HG03442 (cell line): Measurements from ENCODE around the gene FRMD1.

Source experiments
- ATAC-seq: cut with Tn5 transposase; IDR thresholded peaks from one replicate; pipeline ENCODE4 v1.9.1; 2021; ENCODE audit warnings: mild to moderate bottlenecking, moderate library complexity; ENCODE audit not compliant: unreplicated experiment

The FRMD1 gene

DNA sequence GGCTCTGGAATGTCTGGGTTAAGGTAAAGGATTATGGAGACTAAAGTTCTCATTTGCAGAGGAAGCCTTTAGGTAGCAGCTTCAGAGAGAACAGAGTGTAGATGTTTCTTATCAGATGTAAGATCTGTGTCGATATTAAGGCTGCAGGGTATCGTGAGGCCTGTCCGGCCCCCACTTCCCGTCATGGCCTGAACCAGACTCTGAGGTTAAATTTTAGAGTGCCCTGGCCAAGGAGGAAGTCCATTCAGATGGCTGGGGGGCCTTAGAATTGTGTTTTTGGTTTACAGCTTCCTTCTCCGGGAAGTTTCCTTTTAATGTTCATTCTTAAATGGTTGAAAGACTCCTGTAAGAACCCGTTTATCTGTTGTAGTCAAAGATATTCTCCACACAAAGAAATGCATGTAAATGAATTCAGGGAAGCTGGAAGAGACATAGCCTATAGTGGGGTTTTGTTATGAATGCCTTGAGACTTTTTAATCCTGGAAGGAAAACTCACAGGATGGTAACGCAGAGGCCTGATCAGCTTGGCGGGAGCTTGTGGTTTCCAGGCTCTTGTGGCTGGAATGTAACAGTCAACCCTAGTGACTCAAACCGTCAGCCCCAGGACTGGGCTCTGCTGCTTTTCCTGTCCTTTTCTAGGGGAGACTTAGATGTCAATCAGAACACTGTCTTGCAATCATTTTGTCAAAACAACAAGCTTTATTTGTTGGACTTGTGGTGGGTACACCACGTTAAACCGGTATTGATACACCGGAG, 46.8 kb downstream of the FRMD1 start:
- no peak for ATAC-seq

DNA sequence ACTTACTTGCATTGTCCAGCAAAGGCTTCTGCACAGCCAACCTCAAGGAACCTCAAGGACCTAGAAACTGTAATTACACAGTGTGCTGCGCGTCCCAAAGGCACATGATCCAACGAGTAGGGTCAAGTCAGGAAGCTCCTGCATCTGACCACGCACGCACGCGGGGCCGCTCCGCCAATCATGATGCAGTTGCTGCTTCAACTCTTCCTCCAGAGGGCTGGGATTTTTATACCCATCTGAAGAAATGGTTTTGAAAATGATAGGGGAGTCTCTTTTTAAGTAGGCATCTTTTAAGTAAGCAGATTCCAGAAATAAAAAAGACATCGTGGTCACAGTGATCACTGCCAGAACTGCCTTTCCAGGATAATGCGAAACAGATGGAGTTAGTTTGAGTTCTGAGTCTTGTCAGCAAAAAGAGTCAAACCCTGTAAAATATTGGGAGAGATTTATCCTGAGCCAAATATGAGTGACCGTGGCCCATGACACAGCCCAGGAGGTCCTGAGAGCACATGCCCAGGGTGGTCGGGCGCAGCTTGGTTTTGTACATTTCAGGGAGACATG, 47.5 kb downstream of the FRMD1 start:
- no peak for ATAC-seq

DNA sequence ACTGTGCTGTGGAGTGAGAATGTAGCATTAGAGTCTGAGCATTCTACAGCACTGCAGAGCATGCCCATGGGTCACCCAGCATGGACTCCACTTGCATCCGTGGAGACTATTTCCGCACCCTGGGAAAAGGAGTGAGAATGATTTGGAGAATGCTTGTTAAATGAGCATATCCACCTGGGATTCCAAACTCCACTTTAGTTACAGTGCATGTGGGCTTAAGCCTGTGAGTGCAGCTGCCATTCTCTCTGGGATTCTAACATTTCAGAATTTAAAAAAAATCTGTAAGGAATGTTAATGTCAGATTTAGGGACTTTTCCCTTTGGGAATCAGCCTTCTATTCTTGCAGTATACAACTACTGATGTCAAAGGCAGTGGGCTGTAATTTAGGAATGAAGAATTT, 48.1 kb downstream of the FRMD1 start:
- no peak for ATAC-seq

DNA sequence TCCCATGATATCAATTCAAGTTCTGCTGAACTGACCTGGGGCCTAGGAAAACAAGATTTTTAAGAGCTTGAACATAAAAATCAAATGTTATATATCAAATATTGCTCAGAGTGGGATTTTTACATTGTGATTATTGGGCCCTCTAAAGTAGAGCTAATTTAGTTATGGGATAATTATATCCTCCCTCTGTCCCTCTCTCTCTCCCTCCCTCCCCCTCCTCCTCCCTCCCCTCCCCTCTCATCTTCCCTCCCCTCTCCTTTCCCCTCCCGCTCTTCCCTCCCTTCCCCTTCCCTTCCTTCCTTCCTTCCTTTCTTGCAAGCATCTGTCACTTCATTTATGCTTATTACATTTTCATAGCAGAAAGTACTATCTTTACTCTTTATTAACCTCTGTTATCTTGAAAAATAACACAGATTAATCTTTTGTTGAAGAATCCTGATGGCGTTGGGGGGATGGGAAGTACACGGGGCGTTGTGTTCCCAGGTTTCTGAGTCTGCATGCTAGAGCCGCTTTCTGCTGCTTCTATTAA, 48.7 kb downstream of the FRMD1 start:
- ATAC-seq: no peak

DNA sequence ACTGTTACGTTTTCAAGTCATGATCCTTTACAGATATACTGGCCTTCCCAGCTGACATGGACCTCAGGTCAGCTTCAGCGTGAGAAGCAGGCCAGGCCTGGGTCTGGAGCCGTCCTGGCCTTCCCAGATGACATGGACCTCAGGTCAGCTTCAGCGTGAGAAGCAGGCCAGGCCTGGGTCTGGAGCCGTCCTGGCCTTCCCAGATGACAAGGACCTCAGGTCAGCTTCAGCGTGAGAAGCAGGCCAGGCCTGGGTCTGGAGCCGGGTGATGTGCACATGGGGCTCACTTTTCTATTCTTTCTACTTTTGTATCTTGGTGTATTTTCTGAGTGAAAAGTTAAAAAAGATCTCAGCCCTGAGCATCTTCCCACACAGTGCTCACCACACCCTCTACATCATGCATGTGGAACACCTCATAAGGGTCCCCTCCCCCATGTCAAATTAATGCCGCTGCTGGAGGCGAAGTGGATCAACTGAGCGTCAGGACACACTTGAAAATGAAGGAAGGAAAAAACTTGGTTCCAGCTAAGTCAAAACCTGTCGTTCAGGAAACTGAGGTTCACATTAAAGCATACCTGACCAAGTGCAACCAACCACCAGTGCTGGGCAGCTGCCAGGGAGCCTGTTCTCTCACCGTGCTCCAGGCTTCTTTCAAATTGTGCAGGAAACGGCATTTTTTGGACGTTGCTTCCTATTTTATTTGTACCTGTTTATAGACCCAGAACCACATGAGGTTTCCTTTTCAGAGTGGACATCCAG, 49.4 kb downstream of the FRMD1 start:
- no peak for ATAC-seq

DNA sequence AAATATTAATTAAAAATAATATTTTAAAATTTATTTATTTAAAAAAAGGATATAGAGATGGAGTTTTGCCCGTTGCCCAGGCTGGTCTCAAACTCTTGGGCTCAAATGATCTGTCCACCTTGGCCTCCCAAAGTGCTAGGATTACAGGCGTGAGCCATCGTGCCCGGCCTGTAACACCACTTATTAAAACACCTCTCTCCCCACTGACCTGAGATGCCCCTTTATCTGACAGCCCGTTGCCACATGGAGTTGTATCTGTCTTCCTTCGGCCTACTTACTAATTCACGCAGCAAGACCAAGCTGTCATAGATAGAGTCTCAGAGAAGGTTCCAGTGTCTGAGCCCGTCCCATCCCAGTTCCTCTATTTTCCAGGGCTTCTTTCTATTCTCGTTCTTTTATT, 50.8 kb downstream of the FRMD1 start:
- ATAC-seq: no peak

DNA sequence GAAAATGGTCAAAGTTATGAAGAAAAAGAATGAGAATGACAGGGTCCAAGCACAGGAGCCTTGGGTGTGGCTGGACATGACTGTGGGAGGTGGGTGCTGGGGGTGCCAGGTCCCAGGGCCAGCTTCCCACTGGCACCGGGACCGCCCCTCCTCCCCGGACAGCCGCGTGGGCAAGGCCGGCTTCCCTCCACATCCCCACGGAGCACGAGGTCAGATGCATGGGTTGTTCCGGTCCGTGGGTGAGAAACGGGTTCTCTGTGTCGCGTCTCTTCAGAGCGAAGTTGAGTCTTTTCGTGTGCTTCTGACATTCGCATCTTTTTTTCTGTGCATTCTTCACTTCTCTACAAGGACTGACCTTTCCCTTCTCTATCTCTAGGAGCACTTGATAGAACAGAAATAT, 51.5 kb downstream of the FRMD1 start:
- ATAC-seq: no peak

DNA sequence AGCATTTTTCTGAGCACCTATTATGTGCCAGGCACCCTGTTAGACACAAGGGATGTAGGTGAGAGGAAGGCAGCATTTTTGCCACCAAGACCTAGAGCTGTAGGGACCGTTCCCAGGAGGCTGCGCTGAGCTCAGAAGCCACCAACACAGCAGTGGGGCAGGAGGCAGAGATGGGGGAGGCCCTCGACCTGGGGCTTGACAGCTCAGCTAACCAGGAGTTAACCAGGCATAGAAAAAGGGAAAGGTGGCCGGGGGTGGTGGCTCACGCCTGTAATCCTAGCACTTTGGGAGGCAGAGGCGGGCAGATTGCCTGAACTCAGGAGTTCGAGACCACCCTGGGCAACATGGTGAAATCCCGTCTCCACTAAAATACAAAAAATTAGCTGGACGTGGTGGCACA, 52.1 kb downstream of the FRMD1 start:
- no peak for ATAC-seq

DNA sequence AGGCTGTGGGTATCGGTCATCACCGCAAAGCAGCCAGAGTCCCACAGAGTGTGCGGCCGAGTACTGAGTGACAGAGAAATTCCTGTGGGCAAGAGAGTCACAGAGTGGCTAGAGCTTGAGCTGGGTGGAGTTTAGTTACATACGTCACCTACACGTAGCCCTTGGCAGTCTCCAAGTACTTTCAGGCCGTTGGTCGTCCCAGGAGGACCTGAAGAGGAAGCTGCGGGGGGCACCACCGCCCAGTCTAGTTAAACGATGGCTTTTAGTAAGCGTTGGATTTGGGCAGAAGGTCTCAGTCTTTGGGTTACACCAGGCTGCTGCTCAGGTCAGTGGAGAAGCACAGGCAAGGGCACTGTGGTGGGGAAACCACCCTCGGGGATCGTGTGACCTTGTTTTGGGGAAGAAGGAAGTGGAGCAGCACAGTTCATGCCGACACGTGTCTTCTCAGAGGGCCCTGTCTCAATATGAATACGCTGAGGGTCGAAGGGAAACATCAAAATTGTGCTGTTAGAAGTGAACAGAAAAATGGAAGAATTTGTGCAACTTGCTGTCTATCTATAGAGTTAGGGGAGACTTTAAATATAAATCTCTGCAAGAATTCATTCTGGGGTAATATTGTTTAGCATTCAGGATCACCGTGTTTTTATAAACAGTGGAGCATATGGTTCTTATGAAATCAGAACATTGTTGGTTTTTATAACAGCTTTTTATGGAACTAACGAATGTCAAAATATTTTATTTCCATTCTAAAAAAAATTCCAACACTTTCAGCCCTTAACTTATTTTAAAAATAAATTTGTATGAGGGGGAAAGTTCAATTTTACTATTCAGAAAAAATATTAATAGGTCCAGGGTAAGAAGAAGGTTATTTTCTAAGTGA, 52.9 kb downstream of the FRMD1 start:
- no peak for ATAC-seq

DNA sequence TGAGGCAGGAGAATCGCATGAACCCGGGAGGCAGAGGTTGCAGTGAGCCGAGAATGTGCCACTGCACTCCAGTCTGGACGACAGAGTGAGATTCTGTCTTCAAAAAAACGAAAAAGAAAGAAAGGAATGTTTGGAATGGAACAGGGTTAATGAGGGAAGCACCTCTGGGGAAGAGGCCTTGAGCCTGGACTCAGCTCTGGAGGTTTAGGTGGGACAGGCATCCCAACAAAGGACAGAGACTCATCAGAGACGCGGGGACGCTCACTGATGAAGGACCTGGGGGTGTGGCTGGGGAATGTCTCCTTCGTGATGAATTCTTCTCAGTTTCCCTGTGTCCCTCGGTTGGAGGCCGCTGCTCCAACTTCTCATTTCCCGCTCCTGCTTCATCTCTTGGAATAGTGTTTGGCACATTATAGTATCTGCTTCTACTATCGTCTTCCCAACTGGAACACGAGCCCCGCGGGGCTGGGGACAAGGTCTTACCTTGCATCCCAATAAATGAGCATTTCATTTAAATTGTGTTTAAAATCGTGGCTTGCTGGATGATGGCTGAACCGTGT, 54.0 kb downstream of the FRMD1 start:
- no peak for ATAC-seq

DNA sequence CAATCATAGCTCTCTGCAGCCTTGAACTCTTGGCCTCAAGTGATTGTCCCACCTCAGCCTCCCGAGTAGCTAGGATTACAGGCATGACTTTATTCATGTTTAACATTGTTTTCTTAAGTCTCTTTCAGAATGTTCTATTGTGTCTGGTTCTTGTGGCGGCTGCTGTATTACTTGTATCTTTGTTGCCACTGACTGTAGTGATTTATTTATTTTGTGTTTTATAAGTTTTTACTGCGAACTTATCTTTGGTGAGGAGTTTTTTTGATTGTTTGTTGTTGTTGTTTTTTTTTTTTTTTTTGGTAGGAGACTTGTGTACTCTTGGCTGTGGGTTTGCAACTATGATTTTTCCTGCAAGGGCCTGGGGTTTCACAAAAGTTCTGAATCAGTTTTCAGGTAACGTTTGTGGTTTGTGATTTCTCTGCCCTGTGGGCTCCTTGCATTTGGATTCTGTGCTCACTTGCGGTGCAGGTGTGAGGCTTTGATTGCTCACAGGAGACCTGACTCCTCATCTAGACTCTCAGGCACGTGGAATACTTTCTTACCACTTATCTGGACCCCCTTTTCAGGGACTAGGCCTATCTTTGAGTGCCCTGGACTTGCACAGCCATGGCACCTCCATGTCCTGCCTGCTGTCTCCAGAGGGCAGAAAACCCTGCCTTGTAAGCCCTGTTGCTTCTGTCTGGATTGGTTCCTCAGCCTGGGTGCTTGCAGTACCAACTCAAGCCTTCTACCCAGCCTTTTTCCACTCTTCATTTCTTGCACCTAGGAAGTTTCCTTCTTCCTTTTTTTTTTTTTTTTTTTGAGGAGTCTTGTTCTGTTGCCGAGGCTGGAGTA, 56.3 kb downstream of the FRMD1 start:
- ATAC-seq: no peak

DNA sequence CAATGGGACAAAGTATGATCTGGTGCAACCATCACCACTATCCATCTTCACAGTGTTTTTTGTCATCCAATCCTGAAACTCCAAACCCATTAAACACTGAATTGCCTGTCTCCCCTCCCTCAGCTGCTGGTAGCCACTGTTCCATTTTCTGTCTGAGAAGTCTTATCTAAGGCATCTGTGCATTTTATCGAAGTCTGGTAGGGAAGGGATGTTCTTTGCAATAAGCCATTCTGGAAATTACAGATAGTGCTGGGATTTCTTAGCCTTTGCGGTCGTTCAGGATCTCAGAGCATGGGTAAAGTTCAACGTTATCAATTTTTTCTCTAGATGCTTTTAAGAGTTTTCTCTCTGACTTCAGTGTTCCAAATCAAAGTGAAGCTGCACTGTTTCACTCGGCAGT, 57.4 kb downstream of the FRMD1 start:
- no peak for ATAC-seq

DNA sequence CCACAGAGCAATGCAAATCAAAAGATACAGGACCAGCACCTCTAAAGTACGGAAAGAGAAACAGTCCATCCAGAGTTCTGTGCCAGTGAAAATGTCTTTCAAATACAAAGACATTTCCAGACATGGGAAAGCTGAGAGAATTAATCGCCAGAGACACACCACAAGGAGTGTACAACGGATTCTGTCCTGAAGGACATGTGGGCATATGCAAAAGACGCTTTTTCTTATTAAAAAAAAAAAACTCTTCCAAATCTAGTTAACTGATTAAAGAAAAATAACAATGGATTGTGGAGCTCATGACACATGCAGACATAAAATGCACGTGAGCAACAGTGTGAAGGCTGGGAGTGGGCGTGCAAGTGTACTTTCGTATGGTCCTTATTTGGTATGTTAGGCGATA, 58.8 kb downstream of the FRMD1 start:
- no peak for ATAC-seq

DNA sequence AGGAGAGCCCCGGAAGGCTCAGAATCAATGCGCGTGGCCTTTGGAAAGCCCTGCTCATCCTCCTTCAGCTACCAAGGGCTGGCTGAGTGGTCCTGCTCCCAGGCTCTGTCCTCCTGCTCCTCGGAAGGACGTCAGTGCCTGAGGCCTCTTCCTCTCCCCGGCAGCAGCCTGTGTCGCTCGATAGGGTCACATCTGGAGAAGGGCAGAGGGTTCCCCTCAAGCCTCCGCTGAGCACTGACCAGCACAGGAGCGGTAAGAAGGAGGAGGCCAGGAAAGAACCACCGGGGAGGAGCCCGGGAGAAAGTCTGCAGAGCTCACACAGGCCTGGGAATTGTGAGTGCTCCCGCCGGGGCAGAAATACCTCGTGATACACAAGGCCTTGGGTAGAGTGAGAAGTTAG, 60.3 kb downstream of the FRMD1 start:
- ATAC-seq: no peak

DNA sequence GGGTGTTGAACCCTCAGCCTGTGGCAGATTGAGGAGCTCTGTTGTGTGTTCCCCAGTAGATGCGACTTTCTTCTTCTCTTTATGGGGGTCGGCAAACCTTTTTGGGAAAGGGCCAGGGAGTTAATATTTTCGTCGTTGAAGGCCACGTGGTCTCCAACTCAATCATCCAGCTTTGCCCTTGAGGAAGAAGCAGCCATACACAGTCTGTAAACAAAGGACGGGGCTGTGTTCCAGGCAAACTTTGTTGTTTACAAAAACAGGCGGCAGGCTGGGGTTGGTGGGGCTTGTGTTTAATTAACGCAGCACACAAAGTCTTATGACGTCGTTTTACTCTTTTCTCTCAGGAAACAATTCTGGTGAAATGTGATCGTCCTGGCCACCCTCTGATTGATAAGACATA, 61.4 kb downstream of the FRMD1 start:
- ATAC-seq: no peak

DNA sequence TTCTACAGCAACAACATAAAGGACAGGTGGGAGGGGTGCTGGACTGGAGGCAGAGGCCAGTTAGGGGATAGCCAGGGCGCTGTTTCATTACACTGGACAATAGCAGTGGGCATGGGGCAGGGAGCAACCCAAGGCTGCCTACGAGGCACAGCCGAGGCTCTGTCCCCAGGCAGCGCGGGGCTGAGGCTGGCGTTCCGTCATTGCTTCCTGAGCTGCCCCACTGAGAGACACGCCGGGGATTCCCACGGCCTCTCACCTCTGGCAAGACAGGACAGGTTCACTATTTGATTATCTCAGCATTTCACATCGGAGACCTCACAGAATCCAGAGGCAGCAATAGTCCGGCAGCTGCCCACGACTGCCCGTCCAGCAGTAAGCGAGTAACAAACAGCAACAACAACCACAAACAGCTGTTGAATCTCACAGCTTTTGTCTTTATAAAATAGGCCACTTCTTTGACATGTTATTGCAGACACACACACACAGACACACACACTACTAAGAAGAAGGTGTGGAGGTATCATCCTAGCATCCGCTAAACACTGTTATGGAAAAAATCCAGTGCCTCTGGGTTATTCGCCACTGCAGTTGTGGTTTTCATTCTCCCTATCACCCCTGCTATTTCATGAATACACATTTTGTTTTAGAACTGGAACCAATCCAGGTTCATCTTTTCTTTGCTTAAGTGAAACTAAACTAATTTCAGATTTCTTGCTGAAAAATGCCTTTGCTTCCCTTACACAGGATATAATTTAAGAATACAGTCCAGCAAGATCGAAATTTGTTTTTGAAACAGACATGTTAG, 62.1 kb downstream of the FRMD1 start:
- no peak for ATAC-seq

DNA sequence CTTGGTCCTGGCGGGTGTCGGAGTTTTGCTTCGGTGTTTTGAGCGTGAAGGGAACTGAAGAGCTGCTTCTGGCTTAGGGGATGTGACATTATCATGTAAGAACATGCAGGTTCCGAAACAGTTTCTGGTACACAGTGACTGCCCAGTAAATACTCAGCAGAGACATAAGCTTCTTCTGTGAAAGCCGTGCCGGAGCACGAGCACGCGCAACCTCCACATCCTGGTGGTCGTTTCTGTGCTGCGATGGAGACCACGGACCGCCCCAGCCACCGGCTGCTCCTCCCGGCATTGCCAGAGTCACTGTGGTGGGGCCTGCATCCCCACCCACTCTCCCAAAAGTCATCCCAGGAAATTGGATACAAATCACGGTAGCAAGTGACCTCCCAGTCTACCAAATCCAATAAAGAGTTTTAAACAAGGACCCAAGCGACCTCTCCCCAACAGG, 62.8 kb downstream of the FRMD1 start:
- ATAC-seq: no peak

DNA sequence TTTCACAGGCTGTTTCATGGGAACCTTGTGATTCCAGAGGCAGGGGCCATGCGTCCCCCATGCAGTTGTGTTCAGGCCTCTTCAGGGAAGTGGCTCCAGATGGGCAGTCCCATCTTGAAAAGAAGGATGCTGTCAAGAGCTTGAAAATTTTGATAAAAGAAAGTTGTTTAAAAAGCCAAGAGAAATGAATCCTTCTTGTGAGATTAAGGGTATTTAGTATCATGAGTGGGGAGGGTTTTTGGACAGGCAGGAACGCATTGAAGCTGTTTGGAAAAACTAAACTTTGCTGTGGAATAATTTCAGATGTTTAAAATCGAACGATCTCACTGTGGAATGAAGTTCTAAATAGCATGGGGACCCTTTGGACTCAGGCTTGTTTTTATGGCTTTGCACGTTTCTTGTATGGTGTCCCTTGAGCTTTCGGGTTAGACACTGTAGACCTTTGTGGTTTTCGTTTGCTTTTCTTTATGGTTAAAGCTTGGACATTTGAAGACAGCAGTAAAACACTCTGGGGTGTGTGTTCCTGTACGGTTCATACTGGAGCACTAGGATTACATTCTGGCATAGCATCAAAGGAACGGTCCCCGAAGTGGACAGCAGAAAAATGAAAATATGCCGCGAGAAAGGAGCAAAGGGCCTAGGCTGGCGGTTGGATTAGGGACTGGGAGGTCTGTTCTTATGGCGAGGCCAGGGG, 63.4 kb downstream of the FRMD1 start:
- no peak for ATAC-seq
